HEK293T (cell line): Measurements from ENCODE around the gene TBL1XR1.
"Not testable (repeated sequence)": the region's sequence is repeated elsewhere in the genome, so short reads cannot be mapped to it uniquely, and the experiment has no call there.

Source experiments
- CTCF ChIA-PET: fragments of 350-600 bp; formaldehyde crosslinking; extraction: SDS; loops from one replicate; lab custom pipeline; 2021; ENCODE audit warnings: antibody characterized with exemption, inconsistent platforms; lab: Yijun Ruan, JAX
- POLR2A ChIA-PET: fragments of 350-600 bp; formaldehyde crosslinking; extraction: SDS; loops from one replicate; lab custom pipeline; 2020; ENCODE audit warnings: antibody characterized with exemption, inconsistent platforms; lab: Yijun Ruan, JAX
- DNase-seq: peaks from one replicate; pipeline ENCODE4 v3.0.0; 2012; ENCODE audit warnings: mixed read lengths; ENCODE audit errors: extremely low spot score
- ARNT ChIP-seq: fragments of 450-650 bp; IDR thresholded peaks from 2 replicates; pipeline ENCODE4 v1.6.1; 2017; ENCODE audit warnings: mild to moderate bottlenecking
- BHLHE40 ChIP-seq: fragments of 450-650 bp; IDR thresholded peaks from 2 replicates; pipeline ENCODE4 v1.6.1; 2016; ENCODE audit warnings: mild to moderate bottlenecking, moderate library complexity, borderline replicate concordance
- CTBP1 ChIP-seq: fragments of 450-650 bp; IDR thresholded peaks from 2 replicates; pipeline ENCODE4 v1.6.1; 2016; ENCODE audit warnings: borderline replicate concordance
- ELF4 ChIP-seq: fragments of 450-650 bp; IDR thresholded peaks from 2 replicates; pipeline ENCODE4 v1.6.1; 2017; ENCODE audit warnings: antibody characterized with exemption
- FOXA1 ChIP-seq: fragments of 450-650 bp; IDR thresholded peaks from 2 replicates; pipeline ENCODE4 v1.6.1; 2016; ENCODE audit warnings: mild to moderate bottlenecking
- FOXK2 ChIP-seq: fragments of 450-650 bp; IDR thresholded peaks from 2 replicates; pipeline ENCODE4 v1.6.1; 2016; ENCODE audit warnings: mild to moderate bottlenecking
- FOXM1 ChIP-seq: fragments of 450-650 bp; IDR thresholded peaks from 2 replicates; pipeline ENCODE4 v1.6.1; 2017; ENCODE audit warnings: mild to moderate bottlenecking, borderline replicate concordance
- HDGF ChIP-seq: fragments of 450-650 bp; IDR thresholded peaks from 2 replicates; pipeline ENCODE4 v1.6.1; 2017; ENCODE audit warnings: antibody characterized with exemption, borderline replicate concordance
- L3MBTL2 ChIP-seq: fragments of 450-650 bp; conservative IDR thresholded peaks from 2 replicates; pipeline ENCODE4 v1.6.1; 2016; ENCODE audit warnings: mild to moderate bottlenecking
- LEF1 ChIP-seq: fragments of 450-650 bp; IDR thresholded peaks from 2 replicates; pipeline ENCODE4 v1.6.1; 2017; ENCODE audit warnings: mild to moderate bottlenecking, borderline replicate concordance
- NFRKB ChIP-seq: fragments of 450-650 bp; IDR thresholded peaks from 2 replicates; pipeline ENCODE4 v1.6.1; 2016; ENCODE audit warnings: mild to moderate bottlenecking, moderate library complexity
- SP1 ChIP-seq: fragments of 450-650 bp; IDR thresholded peaks from 2 replicates; pipeline ENCODE4 v1.6.1; 2017
- SUZ12 ChIP-seq: fragments of 450-650 bp; IDR thresholded peaks from 2 replicates; pipeline ENCODE4 v1.6.1; 2016; ENCODE audit warnings: mild to moderate bottlenecking
- TARDBP ChIP-seq: fragments of 450-650 bp; IDR thresholded peaks from 2 replicates; pipeline ENCODE4 v1.6.1; 2016
- ZNF384 ChIP-seq: fragments of 450-650 bp; IDR thresholded peaks from 2 replicates; pipeline ENCODE4 v1.6.1; 2016
- TF ChIP-seq, protein P1 (sequence below): fragments of 450-650 bp; IDR thresholded peaks from 2 replicates; pipeline ENCODE4 v1.6.1; 2016

TBL1XR1 gene

DNA sequence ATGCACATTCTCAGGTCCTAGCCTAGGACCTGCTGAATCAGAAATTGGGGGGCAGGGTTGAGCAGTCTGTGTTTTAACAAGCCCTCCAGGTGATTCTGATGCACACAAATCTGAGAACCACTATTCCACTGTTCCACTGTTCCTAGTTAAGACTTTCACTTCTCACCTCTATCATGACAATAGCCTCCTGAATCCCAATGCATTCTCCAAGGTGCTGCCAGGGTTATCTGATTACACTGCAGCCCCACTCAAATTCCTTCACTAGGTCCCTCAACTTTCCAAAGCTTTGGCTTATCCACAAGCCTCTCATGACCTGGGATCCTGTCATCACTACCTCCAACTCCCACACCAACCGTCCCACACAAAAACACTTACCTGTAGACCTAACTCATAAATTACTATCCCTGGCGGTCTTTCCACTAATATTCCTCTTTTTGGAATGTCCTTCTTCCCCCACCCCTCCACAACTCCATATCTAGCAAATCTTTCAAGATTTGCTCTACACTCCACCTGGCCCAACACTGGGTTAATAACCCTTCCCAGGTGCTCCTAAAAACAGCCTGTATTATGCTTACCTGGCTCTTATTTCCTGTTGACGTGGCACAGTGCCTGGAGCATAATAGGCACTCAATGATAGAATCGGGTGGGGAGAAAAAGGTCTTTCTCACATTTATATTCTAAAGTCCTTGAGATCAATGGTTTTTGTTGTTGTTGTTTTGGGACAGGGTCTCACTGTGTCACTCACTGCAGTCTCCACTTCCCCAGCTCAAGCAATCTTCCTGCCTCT is 27.2 kb downstream of the TBL1XR1 start:
- ChIA-PET CTCF (no interaction called here), POLR2A (no interaction called here)
- DNase-seq = no peak
- TF ChIP-seq TARDBP (no peak), CTBP1 (no peak), BHLHE40 (no peak), SUZ12 (no peak), HDGF (no peak)

DNA sequence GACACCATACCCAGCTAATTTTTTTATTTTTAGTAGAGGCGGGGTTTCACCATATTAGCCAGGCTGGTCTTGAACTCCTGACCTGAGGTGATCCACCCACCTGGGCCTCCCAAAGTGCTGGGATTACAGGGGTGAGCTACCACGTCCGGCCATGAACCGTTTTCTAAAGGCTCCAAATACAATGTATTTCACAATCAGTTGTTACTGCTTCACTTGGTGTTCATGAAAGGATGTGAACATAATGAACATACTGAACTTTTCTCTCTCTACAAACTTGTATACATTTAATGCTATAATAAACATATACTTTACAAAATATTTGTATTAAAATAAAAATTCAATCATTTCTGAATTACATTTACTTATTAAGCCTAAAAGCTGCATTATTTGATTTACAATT is 28.9 kb downstream of the TBL1XR1 start:
- DNase-seq = no peak
- CTCF ChIA-PET = no interaction called here
- TF ChIP-seq SP1 (no peak), FOXA1 (no peak), BHLHE40 (no peak), FOXM1 (no peak), ELF4 (no peak), NFRKB (no peak), LEF1 (no peak), ARNT (no peak), SUZ12 (no peak), FOXK2 (no peak), CTBP1 (no peak), ZNF384 (no peak), TARDBP (no peak), L3MBTL2 (no peak), HDGF (no peak)
- TF ChIP-seq, protein P1, sequence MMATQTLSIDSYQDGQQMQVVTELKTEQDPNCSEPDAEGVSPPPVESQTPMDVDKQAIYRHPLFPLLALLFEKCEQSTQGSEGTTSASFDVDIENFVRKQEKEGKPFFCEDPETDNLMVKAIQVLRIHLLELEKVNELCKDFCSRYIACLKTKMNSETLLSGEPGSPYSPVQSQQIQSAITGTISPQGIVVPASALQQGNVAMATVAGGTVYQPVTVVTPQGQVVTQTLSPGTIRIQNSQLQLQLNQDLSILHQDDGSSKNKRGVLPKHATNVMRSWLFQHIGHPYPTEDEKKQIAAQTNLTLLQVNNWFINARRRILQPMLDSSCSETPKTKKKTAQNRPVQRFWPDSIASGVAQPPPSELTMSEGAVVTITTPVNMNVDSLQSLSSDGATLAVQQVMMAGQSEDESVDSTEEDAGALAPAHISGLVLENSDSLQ = no peak
- POLR2A ChIA-PET = no interaction called here

DNA sequence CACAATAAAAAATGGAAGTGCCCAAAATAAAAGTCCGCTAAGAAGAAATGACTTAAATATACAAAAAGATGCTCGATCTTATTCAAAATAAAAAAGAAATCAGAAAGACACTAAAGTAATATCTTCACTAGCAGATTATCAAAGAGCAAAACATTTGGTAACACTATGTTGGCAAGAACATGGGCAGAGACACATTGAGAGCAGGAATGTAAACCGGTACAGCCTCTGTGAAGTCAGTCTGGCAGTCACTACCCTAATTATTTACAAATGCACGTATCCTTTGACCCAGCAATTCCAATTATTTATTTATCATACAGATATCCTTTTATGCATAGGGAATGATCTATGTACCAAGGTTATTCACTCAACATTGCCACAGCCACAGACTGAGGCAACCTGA is 34.5 kb downstream of the TBL1XR1 start:
- ChIA-PET CTCF (no interaction called here), POLR2A (no interaction called here)
- TF ChIP-seq LEF1 = no peak
- TF ChIP-seq ARNT = no peak
- no peak for TF ChIP-seq ZNF384
- TF ChIP-seq, protein P1 = no peak
- no peak for TF ChIP-seq FOXM1
- TF ChIP-seq BHLHE40 = no peak
- no peak for TF ChIP-seq FOXA1
- TF ChIP-seq SP1 = no peak
- TF ChIP-seq NFRKB = no peak
- DNase-seq = no peak

DNA sequence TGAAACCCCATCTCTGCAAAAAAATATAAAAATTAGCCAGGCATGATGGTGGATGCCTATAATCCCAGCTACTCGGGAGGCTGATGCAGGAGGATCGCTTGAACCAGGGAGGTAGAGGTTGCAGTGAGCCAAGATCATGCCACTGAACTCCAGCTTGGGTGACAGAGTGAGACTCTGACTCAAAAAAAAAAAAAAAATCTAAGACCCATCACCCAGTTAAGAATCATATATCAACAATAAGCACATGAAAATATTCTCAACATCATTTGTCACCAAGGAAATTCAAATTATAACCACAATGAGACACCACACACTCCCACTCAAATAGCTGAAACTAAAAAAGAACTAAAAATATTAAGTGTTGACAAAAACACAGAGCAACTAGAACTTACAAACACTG is 35.7 kb downstream of the TBL1XR1 start:
- DNase-seq, POLR2A ChIA-PET, CTCF ChIA-PET: not testable (repeated sequence)

DNA sequence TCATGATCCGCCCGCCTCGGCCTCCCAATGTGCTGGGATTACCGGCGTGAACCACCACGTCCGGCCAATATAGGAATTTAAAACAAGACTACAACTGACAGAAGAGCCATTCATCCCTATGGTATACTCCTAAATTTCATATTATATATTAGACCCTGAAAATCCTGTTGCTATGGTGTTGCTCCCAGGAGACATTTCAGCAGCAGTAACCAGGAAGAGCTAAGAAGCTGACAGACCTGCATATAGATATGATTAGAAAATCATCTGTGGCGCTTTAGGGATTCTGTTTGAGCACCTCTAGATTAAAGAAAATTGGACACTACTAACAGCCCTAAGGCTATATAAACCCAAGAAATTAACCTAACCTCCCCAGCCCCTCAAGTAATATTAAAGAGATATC is 38.8 kb downstream of the TBL1XR1 start:
- CTCF ChIA-PET = no interaction called here
- DNase-seq = no peak
- POLR2A ChIA-PET = no interaction called here
- TF ChIP-seq, protein P1 = no peak
- TF ChIP-seq SUZ12 (no peak), HDGF (no peak), SP1 (no peak)

DNA sequence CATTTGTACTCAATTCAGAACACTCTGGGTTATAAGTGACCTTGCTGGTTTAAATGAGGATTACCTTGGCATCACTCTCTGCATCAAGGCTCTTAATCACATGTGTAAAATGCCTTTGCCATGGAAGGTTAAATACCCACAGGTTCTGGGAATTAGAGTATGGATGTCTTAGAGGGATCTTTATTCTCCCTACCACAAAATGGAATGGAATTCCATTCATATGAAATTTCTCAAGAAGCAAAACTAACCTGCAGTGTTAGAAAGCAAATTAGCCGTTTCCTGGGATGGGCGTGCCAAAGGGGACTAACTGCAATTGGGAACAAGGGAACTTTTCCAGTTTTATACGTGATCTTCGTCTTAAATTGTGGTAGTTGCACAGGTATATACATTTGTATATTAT is 39.8 kb downstream of the TBL1XR1 start:
- no peak for TF ChIP-seq SUZ12
- TF ChIP-seq LEF1 = no peak
- no peak for TF ChIP-seq ZNF384
- no peak for TF ChIP-seq ARNT
- TF ChIP-seq TARDBP = no peak
- TF ChIP-seq HDGF = no peak
- TF ChIP-seq FOXA1 = no peak
- no peak for DNase-seq
- POLR2A ChIA-PET = no interaction called here

DNA sequence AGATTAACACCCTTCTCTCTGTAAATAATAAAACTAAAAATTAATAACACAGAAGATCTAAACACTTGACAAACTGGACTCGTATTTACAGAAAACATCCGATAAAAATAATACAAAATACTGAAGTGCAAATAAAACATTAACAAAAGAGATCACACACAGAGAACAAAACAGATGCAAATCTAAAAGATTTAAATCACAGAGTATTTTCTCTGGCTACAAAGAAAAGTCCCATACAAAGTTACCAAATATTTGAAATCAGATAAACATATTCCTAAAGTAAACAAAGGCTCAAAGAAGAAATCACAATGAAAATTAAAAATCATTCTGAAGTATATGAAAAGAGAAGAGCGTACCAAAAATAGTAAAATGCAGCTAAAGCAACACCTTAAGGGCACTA is 42.5 kb downstream of the TBL1XR1 start:
- TF ChIP-seq FOXA1 (no peak), FOXM1 (no peak), HDGF (no peak), ELF4 (no peak), ZNF384 (no peak), ARNT (no peak), NFRKB (no peak), SP1 (no peak), TARDBP (no peak), CTBP1 (no peak), BHLHE40 (no peak), L3MBTL2 (no peak), SUZ12 (no peak), LEF1 (no peak), FOXK2 (no peak)
- TF ChIP-seq, protein P1 = no peak
- DNase-seq = no peak
- ChIA-PET POLR2A (no interaction called here), CTCF (no interaction called here)

More for the DNA sequence above, 39.8 kb downstream of the TBL1XR1 start:
- CTCF ChIA-PET = no interaction called here
